GM23248 (cell line): ENCODE measurements around the gene STRADA.

Source experiments
- EZH2 ChIP-seq: fragments of 200-600 bp; sonication (generic); IDR thresholded peaks from 2 replicates; pipeline ENCODE4 v1.6.1; 2018; ENCODE audit warnings: antibody characterized with exemption, mild to moderate bottlenecking; ENCODE audit not compliant: insufficient read depth, poor library complexity, severe bottlenecking
- EZH2phosphoT487 ChIP-seq: fragments of 200-600 bp; sonication (generic); IDR thresholded peaks from 2 replicates; pipeline ENCODE4 v1.6.1; 2018; ENCODE audit warnings: antibody characterized with exemption, moderate library complexity, mild to moderate bottlenecking, low read depth; ENCODE audit not compliant: insufficient read depth

- no peak for TF ChIP-seq EZH2phosphoT487
- no peak for TF ChIP-seq EZH2
Measured at GRCh38 chr17:63696381-63696961, 45.1 kb downstream of the STRADA start.
